Erythroblast (primary cell): ENCODE data around the gene STON1.
A peak's percentile ranks its signal among the peaks of the same experiment; 100 is the strongest.
"Not testable (repeated sequence)": the region's sequence is repeated elsewhere in the genome, so short reads cannot be mapped to it uniquely, and the experiment has no call there.

ENCODE experiments used
- DNase-seq, 2 experiments: peaks; one replicate each; lab custom pipeline; 2025; lab: John Stamatoyannopoulos, UW
- GATA1 ChIP-seq: IDR thresholded peaks from 2 replicates; pipeline ENCODE4 v1.6.1; 2011; ENCODE audit warnings: low read depth, mild to moderate bottlenecking, control low read depth, low read length, moderate library complexity
- POLR2A ChIP-seq: IDR thresholded peaks from 2 replicates; pipeline ENCODE4 v1.6.1; 2011; ENCODE audit warnings: mild to moderate bottlenecking, low read length

Gene STON1

DNA sequence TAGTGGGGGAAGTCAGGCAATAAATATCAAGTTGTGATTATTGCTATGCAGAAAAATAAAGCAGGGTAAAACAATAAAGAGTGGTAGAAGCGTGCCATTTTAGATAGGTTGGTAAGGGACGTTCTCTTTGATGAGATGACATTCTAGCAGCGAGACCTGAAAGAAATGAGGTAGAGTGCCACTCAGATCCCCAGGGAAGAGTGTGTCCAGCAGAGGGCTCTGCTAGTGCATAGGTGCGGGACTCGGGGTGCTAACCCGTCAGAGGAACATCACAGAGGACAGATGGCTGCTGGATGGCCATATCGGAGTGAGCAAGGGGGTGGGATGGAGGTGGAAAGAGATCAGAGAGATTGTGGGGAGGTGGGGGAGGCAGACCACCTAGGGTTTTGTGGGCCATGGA, 71.4 kb downstream of the STON1 start:
- TF ChIP-seq POLR2A (no peak), GATA1 (no peak)
- DNase-seq = peak; percentile 56 to 71

DNA sequence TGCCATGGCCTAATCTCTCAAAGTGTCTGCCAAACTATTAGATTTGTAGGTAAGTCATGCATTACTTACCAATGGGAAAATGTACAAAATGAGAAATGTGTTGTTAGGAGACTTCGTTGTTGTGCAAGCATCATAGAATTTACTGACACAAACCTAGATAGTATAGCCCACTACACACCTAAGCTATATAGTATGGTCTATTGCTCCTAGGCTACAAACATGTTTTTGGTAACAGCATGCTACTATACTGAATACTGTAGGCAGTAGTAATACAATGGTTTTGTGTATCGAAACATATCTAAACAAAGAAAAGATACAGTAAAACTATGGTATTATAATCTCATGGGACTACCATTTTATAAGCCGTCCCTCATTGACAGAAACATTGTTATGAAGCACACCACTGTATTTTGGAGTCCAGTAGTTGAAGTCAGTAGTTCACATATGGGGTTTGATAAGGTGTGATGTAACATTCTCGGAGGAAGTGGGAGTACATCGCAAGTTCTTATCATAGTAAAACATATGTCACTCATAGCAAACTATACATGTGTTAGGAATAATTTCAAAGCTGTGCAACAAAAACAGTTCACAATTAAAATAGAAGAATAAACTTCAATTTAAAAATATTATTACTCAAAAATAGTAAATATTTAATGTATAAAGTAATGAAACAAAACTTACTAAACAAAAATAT, 75.7 kb downstream of the STON1 start:
- DNase-seq = peak; percentile 90 to 95
- TF ChIP-seq GATA1 = no peak
- no peak for TF ChIP-seq POLR2A

DNA sequence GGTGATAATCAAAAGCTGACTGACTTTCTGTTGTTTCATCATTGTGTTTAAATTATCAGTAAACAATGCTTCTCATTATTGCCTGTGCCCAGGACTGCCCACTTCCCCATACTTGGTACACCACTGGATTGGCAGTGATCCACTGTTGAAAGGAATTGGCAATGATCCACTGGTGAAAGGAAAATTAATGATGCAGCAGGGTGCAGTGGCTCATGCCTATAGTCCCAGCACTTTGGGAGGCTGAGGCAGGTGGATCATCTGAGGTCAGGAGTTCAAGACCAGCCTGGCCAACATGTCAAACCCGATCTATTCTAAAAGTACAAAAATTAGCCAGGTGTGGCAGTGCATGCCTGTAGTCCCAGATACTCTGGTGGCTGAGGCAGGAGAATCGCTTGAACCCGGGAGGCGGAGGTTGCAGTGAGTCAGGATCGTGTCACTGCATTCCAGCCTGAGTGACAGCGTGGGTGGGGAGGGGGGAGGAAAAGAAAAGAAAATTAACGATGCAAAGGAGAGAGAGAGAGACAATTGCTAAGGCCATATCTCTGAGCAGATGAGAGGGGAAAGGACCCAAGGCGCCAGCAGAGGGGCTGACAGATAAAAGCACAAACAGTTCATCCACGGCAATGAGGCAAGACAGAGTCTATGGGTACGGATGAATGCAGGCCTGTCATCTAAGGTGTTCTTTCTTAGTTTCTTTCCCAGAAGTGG, 77.5 kb downstream of the STON1 start:
- DNase-seq = peak; percentile 26 to 47
- no peak for TF ChIP-seq POLR2A
- TF ChIP-seq GATA1 = no peak

DNA sequence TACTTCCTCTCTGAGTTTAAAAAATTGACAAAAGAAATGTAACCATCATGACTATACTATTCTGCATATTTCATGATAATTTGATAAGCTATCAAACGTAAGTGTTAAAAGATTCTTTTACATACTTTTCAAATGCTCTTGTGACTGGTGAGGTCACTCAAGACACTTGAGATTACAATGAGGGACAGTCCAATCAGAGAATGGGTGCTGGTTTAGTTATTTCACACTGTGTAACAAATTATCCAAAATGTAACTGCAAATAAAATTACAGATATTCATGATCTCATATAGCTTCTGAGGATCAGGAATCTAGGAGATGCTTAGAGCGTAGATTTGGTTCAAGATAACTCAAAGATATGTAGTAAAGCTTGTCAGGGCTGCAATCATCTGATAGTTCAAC, 83.3 kb downstream of the STON1 start:
- no peak for DNase-seq
- TF ChIP-seq GATA1 (no peak), POLR2A (no peak)

DNA sequence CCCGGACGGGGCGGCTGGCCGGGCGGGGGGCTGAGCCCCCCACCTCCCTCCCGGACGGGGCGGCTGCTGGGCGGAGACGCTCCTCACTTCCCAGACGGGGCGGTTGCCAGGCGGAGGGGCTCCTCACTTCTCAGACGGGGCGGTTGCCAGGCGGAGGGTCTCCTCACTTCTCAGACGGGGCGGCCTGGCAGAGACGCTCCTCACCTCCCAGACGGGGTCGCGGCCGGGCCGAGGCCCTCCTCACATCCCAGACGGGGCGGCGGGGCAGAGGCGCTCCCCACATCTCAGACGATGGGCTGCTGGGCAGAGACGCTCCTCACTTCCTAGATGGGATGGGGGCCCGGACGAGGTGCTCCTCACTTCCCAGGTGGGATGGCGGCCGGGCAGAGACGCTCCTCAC, 84.6 kb downstream of the STON1 start:
- not testable (repeated sequence) for DNase-seq

DNA sequence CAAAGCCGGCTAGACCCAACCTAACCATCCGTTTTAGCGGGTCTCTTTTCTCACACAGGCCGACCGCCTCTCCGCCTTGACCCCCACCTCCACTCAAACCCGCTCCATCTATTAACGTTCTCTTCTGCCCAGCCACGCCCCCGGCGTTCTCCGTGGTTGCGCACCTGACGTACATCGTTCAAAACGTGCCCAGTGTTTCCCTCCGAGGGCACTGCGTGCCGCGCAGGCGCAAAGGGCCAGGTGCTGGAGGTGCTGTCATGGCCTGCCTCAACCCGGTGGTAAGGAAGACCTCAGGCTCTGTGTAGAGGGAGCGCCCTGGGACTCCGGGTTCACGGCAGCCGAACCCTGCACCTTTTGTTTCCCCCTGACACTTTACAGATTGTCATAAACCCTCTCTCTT, 87.7 kb downstream of the STON1 start, which contains the start of gene GTF2A1L:
Gene GTF2A1L, plus strand, starts transcription at position 239 of the 400 bp plus-strand sequence. Its CDS starts 19 bp downstream, at position 258.
- DNase-seq = no peak
- TF ChIP-seq GATA1 (no peak), POLR2A (no peak)

DNA sequence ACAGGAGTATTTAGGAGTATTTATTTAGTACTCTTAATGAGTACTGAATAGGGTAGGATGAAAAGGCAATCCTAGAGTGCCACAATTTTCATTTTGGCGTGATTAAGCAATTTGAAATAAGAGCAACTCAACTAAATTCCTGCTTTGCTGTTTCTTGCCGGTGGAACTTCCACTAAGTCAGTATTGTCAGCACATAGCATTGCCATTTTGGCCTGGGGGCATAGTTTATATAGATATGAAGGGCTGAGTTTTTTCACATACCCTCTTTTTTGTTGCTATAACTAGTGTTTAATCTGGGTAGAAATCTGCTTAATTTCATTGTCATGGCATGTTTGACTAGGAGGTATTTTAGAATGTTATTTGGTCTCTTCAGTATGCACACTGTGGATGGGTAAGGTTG, 89.6 kb downstream of the STON1 start:
- TF ChIP-seq POLR2A (no peak), GATA1 (no peak)
- DNase-seq = no peak

DNA sequence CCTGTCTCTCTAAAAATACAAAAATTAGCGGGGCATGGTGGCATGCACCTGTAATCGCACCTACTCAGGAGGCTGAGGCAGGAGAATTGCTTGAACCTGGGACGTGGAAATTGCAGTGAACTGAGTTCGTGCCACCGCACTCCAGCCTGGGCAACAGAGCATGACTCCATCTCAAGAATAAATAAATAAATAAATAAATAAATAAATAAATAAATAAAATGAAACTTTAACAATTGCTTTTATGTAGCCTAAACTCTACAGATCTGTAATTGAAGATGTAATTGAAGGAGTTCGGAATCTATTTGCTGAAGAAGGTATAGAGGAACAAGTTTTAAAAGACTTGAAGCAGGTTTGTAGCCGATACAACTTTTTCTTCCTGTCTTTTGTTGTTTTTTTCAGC, 90.7 kb downstream of the STON1 start:
- no peak for DNase-seq
- no peak for TF ChIP-seq POLR2A
- TF ChIP-seq GATA1 = no peak

DNA sequence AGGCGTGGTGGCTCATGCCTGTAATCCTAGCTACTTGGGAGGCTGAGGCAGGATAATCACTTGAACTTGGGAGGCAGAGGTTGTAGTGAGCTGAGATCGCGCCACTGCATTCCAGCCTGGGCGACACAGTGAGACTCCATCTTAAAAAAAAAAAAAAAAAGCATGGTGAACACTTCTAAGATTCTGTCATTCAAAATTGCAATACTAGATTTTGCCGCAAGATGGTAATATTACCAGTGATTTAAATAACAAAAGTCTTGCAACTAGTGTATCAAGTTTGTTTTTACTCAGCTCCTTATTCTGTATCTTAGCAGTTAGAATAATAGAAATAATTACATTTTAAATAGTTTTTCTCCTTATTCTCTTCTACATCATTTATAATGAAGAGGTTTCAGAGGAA, 92.7 kb downstream of the STON1 start:
- DNase-seq = not testable (repeated sequence)

DNA sequence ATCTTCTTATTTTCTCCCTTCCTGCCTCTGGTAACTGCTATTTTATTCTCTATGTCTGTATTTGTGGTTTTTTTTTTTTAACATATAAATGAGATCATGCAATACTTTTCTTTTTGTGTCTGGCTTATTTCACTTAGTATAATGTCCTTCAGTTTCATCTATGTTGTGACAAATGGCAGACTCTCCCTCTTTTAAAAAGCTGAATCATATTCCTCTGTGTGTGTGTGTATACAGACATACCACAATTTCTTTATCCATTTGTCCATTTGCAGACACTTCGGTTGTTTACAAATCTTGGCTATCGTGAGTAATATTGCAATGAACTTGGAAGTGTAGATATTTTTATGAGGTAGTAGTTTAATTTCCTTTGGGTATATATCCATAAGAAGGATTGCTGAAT, 94.7 kb downstream of the STON1 start:
- no peak for DNase-seq
- TF ChIP-seq GATA1 = no peak
- TF ChIP-seq POLR2A = no peak

DNA sequence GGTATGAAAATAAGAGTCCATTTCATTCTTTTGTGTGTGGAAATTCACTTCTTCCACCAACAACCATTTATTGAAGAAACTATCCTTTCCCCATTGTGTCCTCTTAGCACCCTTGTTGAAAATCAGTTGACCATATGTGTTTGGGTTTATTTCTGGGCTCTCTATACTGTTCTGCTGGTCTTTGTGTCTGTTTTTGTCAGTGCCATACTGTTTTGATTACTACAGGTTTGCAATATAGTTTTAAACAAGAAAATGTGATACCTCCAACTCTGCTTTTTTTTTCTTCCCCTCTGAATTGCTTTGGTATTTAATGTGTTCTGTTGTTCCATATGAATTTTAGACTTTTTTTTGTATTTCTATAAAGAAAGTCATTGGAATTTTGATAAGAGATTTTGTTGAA, 96.1 kb downstream of the STON1 start:
- DNase-seq = no peak
- TF ChIP-seq POLR2A (no peak), GATA1 (no peak)

DNA sequence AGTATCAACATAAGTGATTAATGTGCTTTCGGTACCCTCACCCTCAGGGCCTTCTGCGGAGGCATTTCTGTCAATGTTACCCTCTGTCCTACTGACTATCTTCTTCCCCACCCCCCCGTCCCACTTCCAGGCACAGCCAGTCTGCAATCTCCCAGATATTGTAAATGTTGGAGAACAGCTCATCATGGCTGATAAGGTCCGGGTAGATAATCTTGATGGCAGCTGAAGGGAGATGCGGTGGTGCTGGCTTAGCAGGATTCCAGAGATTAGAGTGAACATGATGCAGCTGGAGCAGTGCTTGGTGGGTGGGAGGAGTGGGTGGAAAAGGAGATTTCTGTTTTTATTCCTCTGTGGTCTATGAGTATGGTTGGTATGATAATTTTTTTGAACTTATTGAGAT, 103.2 kb downstream of the STON1 start:
- TF ChIP-seq GATA1 = no peak
- no peak for TF ChIP-seq POLR2A
- DNase-seq = peak in 1 of 2 experiments; percentile 39

DNA sequence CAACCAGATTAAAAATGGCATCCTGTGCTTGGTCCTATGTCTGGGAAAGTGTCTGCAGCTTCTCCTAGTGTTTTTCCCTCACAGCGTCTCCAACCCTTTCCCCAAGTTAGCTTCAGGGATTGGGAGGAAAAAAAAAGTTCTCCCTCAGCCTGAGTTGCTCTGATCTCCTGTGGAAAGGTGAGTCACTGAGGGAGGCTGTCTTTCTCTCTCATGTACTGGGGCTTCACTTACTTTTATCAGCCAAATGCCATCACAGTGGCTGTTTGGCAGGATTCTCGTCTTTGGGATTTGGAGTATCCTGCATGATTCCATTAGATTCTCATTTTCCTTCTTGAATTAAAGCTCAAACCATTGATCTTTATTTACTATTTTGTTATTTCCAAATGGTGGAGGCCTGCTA, 105.8 kb downstream of the STON1 start:
- no peak for DNase-seq

DNA sequence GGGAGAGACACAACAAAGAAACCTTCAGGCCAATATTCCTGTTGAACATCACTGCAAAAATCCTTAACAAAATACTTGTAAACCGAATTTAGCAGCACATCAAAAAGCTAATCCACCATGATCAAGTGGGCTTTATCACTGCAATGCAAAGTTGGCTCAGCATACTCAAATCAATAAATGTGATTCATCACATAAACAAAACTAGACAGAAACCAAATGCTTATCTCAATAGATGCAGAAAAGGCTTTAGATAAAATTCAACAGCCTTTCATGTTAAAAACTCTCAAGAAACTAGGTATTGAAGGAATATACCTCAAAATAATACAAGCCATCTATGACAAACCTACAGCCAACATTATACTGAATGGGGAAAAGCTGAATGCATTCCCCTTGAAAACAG, 108.3 kb downstream of the STON1 start:
- TF ChIP-seq GATA1 (no peak), POLR2A (no peak)
- no peak for DNase-seq

More for the DNA sequence above, 105.8 kb downstream of the STON1 start:
- TF ChIP-seq POLR2A (no peak), GATA1 (no peak)
